Measurements from ENCODE around the gene FKBP14. TPM values are rescaled to one million over a fixed set of nuclear protein-coding genes. Genes with fewer than 3 reads are reported as not detected.

Gene FKBP14
- total RNA-seq, 1 experiment from 2014 or later = 29.8 TPM

DNA sequence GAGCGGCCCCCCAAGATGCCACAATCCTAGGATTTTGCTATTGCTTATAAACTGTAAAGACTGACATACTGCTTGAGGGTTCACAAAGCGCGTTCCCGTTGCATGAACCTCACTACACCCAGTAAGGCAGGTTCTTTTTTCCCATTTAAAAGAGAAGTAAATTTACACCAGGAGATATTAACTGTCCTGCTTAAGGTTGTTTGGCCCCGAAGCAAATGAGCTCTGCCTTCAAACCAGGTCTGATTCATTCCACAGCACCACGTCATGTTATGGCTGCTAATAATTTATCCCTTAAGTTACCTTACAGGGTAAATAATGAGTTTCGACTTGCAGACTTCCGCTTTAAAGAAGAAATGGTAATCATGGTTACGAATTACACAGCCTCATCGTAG, 559 bp upstream of the FKBP14 start:
- Histone ChIP-seq H3K27ac (peak overlapping the region; percentile 66), H3K4me1 (replicated peaks; ENCODE audit: insufficient read depth) (peaks cover 49% of the 10 kb centered on the region), H3K4me2 (peak overlapping the region; percentile 93), H3K36me3 (ENCODE audit: low read depth) (0 out of 2 replicates have a peak, but pooled peaks cover 14% of the 10 kb centered on the region), H4K20me1 (ENCODE audit: insufficient read depth) (no peaks in the 10 kb centered on the region), H3K27me3 (ENCODE audit: insufficient read depth, low read depth) (no peaks in the 10 kb centered on the region), H2AFZ (peak overlapping the region; percentile 88), H3K79me2 (ENCODE audit: low read depth) (peaks cover 78% of the 10 kb centered on the region), H3K4me3 (peak overlapping the region; percentile 75), H3F3A (ENCODE audit: insufficient read depth, low read depth) (peaks cover 20% of the 10 kb centered on the region), H3K9me3 (ENCODE audit: insufficient read depth, low read depth) (no peaks in the 10 kb centered on the region), H3K9me2 (ENCODE audit: insufficient read depth) (no peaks in the 10 kb centered on the region)
- peak in 1 of 2 experiments; percentile 84 for DNase-seq
- intact Hi-C loops (cut with micrococcal nuclease; ENCODE audit: unreplicated experiment) = loop anchor here (5.0 kb wide), 2 partner anchors 145 to 420 kb away; no protein-coding TSS in a partner anchor
- ChIA-PET POLR2A (ENCODE audit: unreplicated experiment) (interaction anchor here (0.7 kb wide), 1 partner anchor 107 kb away, joined by 7 read pairs; no protein-coding TSS in a partner anchor), CTCF (interaction anchor here (0.9 kb wide), 1 partner anchor 35 kb away, joined by 3 read pairs; no protein-coding TSS in a partner anchor)
- no peak for TF ChIP-seq EZH2 (IDR thresholded peaks at IDR 0.05; ENCODE audit: low read depth)
- TF ChIP-seq, protein P1, sequence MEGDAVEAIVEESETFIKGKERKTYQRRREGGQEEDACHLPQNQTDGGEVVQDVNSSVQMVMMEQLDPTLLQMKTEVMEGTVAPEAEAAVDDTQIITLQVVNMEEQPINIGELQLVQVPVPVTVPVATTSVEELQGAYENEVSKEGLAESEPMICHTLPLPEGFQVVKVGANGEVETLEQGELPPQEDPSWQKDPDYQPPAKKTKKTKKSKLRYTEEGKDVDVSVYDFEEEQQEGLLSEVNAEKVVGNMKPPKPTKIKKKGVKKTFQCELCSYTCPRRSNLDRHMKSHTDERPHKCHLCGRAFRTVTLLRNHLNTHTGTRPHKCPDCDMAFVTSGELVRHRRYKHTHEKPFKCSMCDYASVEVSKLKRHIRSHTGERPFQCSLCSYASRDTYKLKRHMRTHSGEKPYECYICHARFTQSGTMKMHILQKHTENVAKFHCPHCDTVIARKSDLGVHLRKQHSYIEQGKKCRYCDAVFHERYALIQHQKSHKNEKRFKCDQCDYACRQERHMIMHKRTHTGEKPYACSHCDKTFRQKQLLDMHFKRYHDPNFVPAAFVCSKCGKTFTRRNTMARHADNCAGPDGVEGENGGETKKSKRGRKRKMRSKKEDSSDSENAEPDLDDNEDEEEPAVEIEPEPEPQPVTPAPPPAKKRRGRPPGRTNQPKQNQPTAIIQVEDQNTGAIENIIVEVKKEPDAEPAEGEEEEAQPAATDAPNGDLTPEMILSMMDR (conservative IDR thresholded peaks at IDR 0.05) = no peak
- no TSS peak for BruUV-seq (replicated peaks)

- Histone ChIP-seq H3K9me3 (ENCODE audit: insufficient read depth, low read depth) (no peaks in the 10 kb centered on the region), H4K20me1 (ENCODE audit: insufficient read depth) (no peaks in the 10 kb centered on the region), H3F3A (ENCODE audit: insufficient read depth, low read depth) (peaks cover 9% of the 10 kb centered on the region), H3K4me2 (no peak overlapping the region), H3K36me3 (ENCODE audit: low read depth) (peaks cover 20% of the 10 kb centered on the region; the same call in 1 of the 2 replicates), H3K27ac (no peak overlapping the region), H3K79me2 (ENCODE audit: low read depth) (peaks cover 43% of the 10 kb centered on the region), H3K9me2 (ENCODE audit: insufficient read depth) (no peaks in the 10 kb centered on the region), H2AFZ (no peak overlapping the region), H3K4me1 (replicated peaks; ENCODE audit: insufficient read depth) (peaks cover 42% of the 10 kb centered on the region), H3K4me3 (no peak overlapping the region), H3K27me3 (ENCODE audit: insufficient read depth, low read depth) (no peaks in the 10 kb centered on the region)
- no TSS peak for BruUV-seq (replicated peaks)
- DNase-seq = no peak
- ChIA-PET CTCF (no interaction called here), POLR2A (ENCODE audit: unreplicated experiment) (no interaction called here)
- TF ChIP-seq, protein P1 (conservative IDR thresholded peaks at IDR 0.05) = no peak
- no peak for TF ChIP-seq EZH2 (IDR thresholded peaks at IDR 0.05; ENCODE audit: low read depth)
- intact Hi-C loops (cut with micrococcal nuclease; ENCODE audit: unreplicated experiment) = no loop called here
Observed at GRCh38 chr7:30023524-30023923, 3.0 kb downstream of the FKBP14 start.

GRCh38 chr7:30022991-30023390, 3.5 kb downstream of the FKBP14 start:
- no peak overlapping the region for H2AFZ ChIP-seq
- no peak overlapping the region for H3K4me3 ChIP-seq
- H3K4me1 ChIP-seq (replicated peaks; ENCODE audit: insufficient read depth) = peaks cover 42% of the 10 kb centered on the region
- peaks cover 43% of the 10 kb centered on the region for H3K79me2 ChIP-seq (ENCODE audit: low read depth)
- H4K20me1 ChIP-seq (ENCODE audit: insufficient read depth) = no peaks in the 10 kb centered on the region
- H3K27ac ChIP-seq = no peak overlapping the region
- H3K9me3 ChIP-seq (ENCODE audit: insufficient read depth, low read depth) = no peaks in the 10 kb centered on the region
- H3K36me3 ChIP-seq (ENCODE audit: low read depth) = peaks cover 25% of the 10 kb centered on the region; the same call in 1 of the 2 replicates
- H3F3A ChIP-seq (ENCODE audit: insufficient read depth, low read depth) = peaks cover 9% of the 10 kb centered on the region
- no peaks in the 10 kb centered on the region for H3K9me2 ChIP-seq (ENCODE audit: insufficient read depth)
- ChIA-PET POLR2A (ENCODE audit: unreplicated experiment) (no interaction called here), CTCF (no interaction called here)
- TF ChIP-seq, protein P1 (conservative IDR thresholded peaks at IDR 0.05) = no peak
- TF ChIP-seq EZH2 (IDR thresholded peaks at IDR 0.05; ENCODE audit: low read depth) = no peak
- intact Hi-C loops (cut with micrococcal nuclease; ENCODE audit: unreplicated experiment) = no loop called here
- DNase-seq = no peak
- H3K4me2 ChIP-seq = no peak overlapping the region
- BruUV-seq (replicated peaks) = no TSS peak
- no peaks in the 10 kb centered on the region for H3K27me3 ChIP-seq (ENCODE audit: insufficient read depth, low read depth)
